Activated effector memory CD4-positive, alpha-beta T cell treated with anti-CD3 and anti-CD28 coated beads, Interleukin-2, amount 50 U/mL, for 16 hours (primary cell): Measurements from ENCODE around the gene MIA3.

Experiments
- DNase-seq: peaks from one replicate; pipeline ENCODE4 v3.0.0-alpha.2; 2020

Gene MIA3

DNA sequence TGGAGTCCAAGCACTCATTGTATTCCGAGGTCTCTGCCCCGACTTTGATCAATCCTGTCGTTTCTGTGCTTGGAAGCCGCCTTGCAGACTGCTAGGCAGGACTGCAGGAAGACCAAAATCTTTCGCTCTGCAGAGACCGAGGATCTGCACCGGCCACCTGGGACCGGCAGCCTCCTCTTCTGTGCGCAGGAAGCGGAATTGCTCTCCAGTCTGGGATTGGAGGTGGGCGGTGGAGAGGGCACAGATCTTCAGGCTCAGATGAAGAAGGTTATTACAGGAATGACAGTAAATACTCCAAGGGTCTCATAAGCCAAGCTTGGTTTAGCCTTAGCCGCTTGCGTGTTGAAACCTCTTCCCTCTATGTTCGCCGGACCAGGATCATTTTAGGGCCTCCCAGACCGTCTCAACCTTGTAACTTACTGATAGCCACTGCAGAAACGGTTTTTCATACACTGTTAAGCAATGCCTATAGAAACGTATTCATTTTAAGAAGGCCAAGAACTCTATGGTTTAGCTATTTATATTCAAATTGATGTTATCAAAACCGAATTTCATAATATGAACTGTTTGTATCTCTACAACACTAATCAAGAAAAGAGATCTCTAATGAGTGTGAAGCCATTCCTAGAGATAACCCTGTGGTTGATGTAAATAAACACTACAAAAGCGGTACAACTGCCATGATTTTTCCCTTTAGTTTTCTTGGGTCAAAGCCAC is 1.1 kb downstream of the MIA3 start:
- peak; percentile 63 for DNase-seq

DNA sequence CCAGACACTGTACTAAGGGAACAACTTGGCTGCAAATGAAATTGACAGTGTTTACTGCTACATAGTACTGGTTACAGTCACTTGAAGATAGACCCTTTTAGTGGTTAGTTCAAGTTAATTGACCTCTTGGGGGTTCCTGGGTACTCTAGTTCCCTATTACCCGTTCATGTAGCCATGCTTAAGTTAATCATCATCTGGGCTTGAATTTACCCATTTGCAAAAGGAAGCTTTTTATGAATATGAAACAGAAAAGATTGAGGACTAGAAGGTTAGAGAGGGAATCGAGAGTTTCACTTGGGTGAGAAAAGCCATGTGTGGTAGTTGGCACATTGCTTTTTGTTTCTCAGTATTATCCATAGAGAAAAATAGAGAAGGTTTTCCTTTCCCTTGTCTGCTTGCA is 2.7 kb downstream of the MIA3 start:
- DNase-seq = no peak

GRCh38 chr1:222622765-222623164 is 4.9 kb downstream of the MIA3 start:
- DNase-seq = no peak

- no peak for DNase-seq
Observed at GRCh38 chr1:222623458-222623857, 5.6 kb downstream of the MIA3 start.

DNA sequence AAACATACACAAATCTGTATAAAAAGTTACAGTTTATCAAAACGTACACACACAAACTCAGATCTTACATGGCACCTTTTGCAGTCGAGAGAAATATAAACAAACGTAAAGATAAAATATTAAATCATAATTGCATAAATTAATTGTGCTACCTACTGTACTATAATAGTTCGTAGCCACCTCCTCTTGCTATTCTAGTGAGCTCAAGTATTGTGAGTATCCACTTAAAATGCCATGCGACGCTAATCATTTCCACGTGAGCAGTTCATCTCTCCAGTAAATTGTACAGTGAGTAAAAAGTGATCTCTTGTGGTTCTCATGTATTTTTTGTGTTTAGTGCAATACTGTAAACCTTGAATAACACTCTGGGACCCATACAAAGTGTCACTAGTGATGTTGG is 6.3 kb downstream of the MIA3 start:
- DNase-seq = no peak

DNA sequence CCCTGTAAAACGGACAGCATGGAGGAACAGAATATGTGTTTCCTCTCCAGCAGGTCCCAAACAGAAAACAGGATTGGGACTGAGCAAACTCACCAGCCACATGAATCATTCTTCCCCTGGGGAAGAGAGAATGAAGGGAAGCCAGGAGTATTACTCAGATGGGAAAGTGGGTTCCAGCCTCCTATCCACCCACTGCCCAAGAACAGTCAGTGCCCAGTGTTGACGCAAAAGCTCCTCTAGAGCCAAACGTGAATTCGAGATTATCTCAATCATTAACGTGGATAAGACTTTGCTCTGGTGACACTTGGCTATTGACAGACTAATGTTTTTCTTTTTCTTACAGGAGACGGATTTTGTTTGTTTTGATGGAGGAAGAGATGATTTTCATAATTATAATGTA is 9.3 kb downstream of the MIA3 start:
- DNase-seq = no peak

DNA sequence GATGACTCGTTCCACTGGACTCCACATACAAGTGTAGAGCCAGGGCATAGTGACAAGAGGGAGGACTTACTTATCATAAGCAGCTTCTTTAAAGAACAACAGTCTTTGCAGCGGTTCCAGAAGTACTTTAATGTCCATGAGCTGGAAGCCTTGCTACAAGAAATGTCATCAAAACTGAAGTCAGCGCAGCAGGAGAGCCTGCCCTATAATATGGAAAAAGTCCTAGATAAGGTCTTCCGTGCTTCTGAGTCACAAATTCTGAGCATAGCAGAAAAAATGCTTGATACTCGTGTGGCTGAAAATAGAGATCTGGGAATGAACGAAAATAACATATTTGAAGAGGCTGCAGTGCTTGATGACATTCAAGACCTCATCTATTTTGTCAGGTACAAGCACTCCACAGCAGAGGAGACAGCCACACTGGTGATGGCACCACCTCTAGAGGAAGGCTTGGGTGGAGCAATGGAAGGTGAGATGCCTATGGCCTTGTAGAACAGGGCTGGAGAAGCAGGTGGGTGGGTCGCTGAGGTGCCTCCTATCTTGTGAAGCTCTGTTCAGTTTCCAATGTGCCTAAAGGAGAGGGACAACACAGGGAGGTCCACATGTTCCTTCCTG is 12.1 kb downstream of the MIA3 start:
- DNase-seq = no peak

DNA sequence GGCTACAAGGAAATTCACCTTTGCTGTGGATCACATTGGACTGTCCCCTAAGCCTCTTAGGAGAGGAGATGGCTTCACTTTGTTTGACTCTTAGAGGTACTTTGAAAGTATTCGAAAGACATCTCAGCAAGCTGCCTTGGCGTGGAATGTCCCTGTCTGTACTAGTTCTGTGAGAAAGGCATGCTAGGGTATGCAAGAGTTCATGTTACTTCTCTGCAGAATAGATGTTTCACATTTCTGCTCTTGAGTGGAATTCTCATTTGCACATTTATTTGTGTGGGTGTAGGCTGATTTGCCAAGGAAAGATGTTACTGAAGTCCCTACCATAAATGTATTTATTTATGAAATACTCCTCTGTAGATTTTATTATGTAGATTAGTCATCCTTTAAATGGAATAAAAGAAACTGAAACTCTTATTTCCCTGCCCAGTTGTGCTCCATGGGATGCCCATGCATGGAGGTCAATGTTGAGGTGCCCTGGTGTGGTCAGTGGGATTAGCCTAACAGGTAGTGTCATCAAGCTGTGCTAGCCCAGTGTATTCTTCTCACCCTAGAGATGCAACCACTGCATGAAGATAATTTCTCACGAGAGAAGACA is 13.8 kb downstream of the MIA3 start:
- no peak for DNase-seq

DNA sequence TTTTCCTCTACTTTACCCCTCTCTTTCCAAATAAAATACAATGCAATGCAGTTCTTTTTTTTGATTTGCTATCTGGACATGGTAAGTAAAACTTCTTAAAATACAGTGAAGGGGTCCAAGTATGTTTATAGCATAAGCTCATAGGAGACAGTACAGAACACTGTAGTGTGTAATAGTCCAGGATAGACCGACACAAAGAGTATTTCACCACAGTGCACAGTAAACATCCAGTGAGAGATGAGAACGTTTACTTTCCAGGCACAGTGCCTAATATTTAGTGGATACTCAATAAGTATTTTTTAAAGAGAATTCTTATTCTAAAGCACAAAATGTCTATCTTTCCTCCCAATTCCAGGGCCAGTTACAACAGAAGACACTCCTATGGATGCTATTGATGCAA is 14.9 kb downstream of the MIA3 start:
- no peak for DNase-seq

- no peak for DNase-seq
Observed at GRCh38 chr1:222634180-222635013, 16.5 kb downstream of the MIA3 start.

- DNase-seq = no peak
Observed at GRCh38 chr1:222641269-222641948, 23.5 kb downstream of the MIA3 start.

GRCh38 chr1:222642468-222642867 is 24.6 kb downstream of the MIA3 start:
- DNase-seq = no peak

- no peak for DNase-seq
Observed at GRCh38 chr1:222643606-222643937, 25.7 kb downstream of the MIA3 start.

DNA sequence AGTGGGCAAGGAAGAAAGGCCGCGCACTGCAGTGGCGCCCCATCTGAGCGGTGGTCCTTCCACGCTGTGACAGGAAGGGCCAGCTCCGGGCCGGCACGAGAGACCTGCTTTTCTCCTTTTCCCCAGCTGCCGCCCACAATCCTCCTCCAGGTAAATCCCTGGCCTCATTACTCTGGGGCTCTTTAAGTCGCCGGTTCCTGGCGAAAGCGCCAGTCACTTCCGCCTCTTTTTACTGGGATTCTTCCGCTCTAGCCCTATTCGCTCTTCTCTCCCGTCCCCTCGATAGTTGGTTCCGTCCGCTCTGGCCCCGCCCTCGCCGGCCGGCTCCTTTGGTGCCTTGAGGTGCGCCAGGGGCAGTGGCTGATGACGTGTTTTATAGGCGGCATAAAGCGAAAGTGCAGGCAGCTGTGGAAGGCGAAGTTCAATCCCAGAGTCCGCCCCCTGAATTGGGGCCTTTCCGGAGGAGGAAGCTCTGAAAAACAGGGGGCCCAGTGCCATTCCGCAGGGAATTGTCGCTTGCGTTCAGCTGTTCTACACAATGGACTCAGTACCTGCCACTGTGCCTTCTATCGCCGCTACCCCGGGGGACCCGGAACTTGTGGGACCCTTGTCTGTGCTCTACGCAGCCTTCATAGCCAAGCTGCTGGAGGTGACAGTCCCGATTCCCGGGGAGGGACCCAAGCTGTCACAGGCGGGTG is 26.2 kb downstream of the MIA3 start:
- peak; percentile 99 for DNase-seq

GRCh38 chr1:222644636-222644980 is 26.7 kb downstream of the MIA3 start:
- DNase-seq = no peak

GRCh38 chr1:222652676-222653075 is 34.8 kb downstream of the MIA3 start:
- no peak for DNase-seq

- no peak for DNase-seq
Observed at GRCh38 chr1:222653178-222653827, 35.4 kb downstream of the MIA3 start.

- peak; percentile 88 for DNase-seq
Observed at GRCh38 chr1:222654849-222655248, 37.0 kb downstream of the MIA3 start.

GRCh38 chr1:222656391-222657155 is 38.7 kb downstream of the MIA3 start:
- no peak for DNase-seq

GRCh38 chr1:222657899-222658298 is 40.0 kb downstream of the MIA3 start:
- no peak for DNase-seq

- no peak for DNase-seq
Observed at GRCh38 chr1:222663431-222663934, 45.6 kb downstream of the MIA3 start.
